OCI-LY1 (cell line): Measurements from ENCODE around the gene POU2F1.

ENCODE experiments used
- H2AFZ ChIP-seq: fragments of 200-600 bp; sonication (generic), shearing (Covaris generic); 2 replicates; pipeline ENCODE4 v1.6.0; 2014; ENCODE audit warnings: antibody characterized with exemption, mild to moderate bottlenecking, low read length
- H3F3A ChIP-seq: fragments of 200-600 bp; sonication (generic), shearing (Covaris generic); 2 replicates; pipeline ENCODE4 v1.6.0; 2014; ENCODE audit warnings: mild to moderate bottlenecking, antibody characterized with exemption, low read length, moderate library complexity; ENCODE audit not compliant: insufficient read depth
- H3K27ac ChIP-seq: fragments of 200-600 bp; sonication (generic); 2 replicates; pipeline ENCODE4 v1.5.1; 2014; ENCODE audit warnings: low read length, mixed run types, mild to moderate bottlenecking, low read depth; ENCODE audit not compliant: poor library complexity, severe bottlenecking
- H3K27me3 ChIP-seq: fragments of 200-600 bp; sonication (generic); 2 replicates; pipeline ENCODE4 v1.6.0; 2014; ENCODE audit warnings: antibody characterized with exemption, mild to moderate bottlenecking, low read length, moderate library complexity; ENCODE audit not compliant: insufficient read depth
- H3K36me3 ChIP-seq: fragments of 200-600 bp; sonication (generic); 2 replicates; pipeline ENCODE4 v1.6.1; 2014; ENCODE audit warnings: mild to moderate bottlenecking, antibody characterized with exemption, low read length, moderate library complexity, mixed read lengths; ENCODE audit not compliant: insufficient read depth
- H3K4me1 ChIP-seq: fragments of 200-600 bp; sonication (generic); 2 replicates; pipeline ENCODE4 v1.5.1; 2014; ENCODE audit warnings: mild to moderate bottlenecking, low read length, moderate library complexity; ENCODE audit not compliant: insufficient read depth, severe bottlenecking
- H3K4me2 ChIP-seq: fragments of 200-600 bp; sonication (generic), shearing (Covaris generic); 2 replicates; pipeline ENCODE4 v1.6.1; 2014; ENCODE audit warnings: low read length
- H3K4me3 ChIP-seq: fragments of 200-600 bp; sonication (generic); 2 replicates; pipeline ENCODE4 v1.5.1; 2014; ENCODE audit warnings: low read length, low read depth, mild to moderate bottlenecking, mixed read lengths; ENCODE audit not compliant: poor library complexity, severe bottlenecking
- H3K79me2 ChIP-seq: fragments of 200-600 bp; shearing (Covaris generic); 2 replicates; pipeline ENCODE4 v1.6.1; 2016; ENCODE audit warnings: mixed run types, low read length, mixed read lengths; ENCODE audit not compliant: insufficient read depth
- H3K9ac ChIP-seq: fragments of 200-600 bp; sonication (generic), shearing (Covaris generic); 2 replicates; pipeline ENCODE4 v1.6.1; 2014; ENCODE audit warnings: mild to moderate bottlenecking, low read length, mixed read lengths
- H3K9me2 ChIP-seq: fragments of 200-600 bp; sonication (generic), shearing (Covaris generic); 2 replicates; pipeline ENCODE4 v1.6.1; 2014; ENCODE audit warnings: low read depth, mild to moderate bottlenecking, low read length, mixed read lengths
- H3K9me3 ChIP-seq: fragments of 200-600 bp; shearing (Covaris generic); 2 replicates; pipeline ENCODE4 v1.6.1; 2014; ENCODE audit warnings: low read length, mixed read lengths
- H4K20me1 ChIP-seq: fragments of 200-600 bp; sonication (generic), shearing (Covaris generic); 2 replicates; pipeline ENCODE4 v1.6.0; 2016; ENCODE audit warnings: mild to moderate bottlenecking, low read length; ENCODE audit not compliant: insufficient read depth
- CTCF ChIP-seq: fragments of 200-600 bp; sonication (generic), shearing (Covaris generic); IDR thresholded peaks from 2 replicates; pipeline ENCODE4 v1.5.1; 2017; ENCODE audit warnings: mild to moderate bottlenecking, antibody characterized with exemption, low read length, moderate library complexity, mixed read lengths
- EZH2 ChIP-seq: fragments of 200-600 bp; sonication (generic), shearing (Covaris generic); IDR thresholded peaks from 2 replicates; pipeline ENCODE4 v1.8.0; 2017; ENCODE audit warnings: borderline replicate concordance, mixed run types, mild to moderate bottlenecking, antibody characterized with exemption, low read length, moderate library complexity, mixed read lengths

POU2F1 gene

GRCh38 chr1:167197692-167198091 lies 23.0 kb upstream of the POU2F1 start:
- no peak for TF ChIP-seq EZH2
- TF ChIP-seq CTCF = no peak
- Histone ChIP-seq H3K79me2 (no peaks in the 10 kb centered on the region), H3K27ac (no peak overlapping the region)

GRCh38 chr1:167198518-167199133 lies 22.1 kb upstream of the POU2F1 start:
- no peaks in the 10 kb centered on the region for H3K9me3 ChIP-seq
- TF ChIP-seq CTCF (no peak), EZH2 (no peak)
- H3K4me3 ChIP-seq = no peak overlapping the region
- no peaks in the 10 kb centered on the region for H3F3A ChIP-seq
- no peaks in the 10 kb centered on the region for H3K27me3 ChIP-seq
- no peak overlapping the region for H2AFZ ChIP-seq
- no peak overlapping the region for H3K27ac ChIP-seq
- H3K4me2 ChIP-seq = no peak overlapping the region
- no peaks in the 10 kb centered on the region for H3K79me2 ChIP-seq
- H3K9ac ChIP-seq = no peak overlapping the region
- H3K36me3 ChIP-seq = no peaks in the 10 kb centered on the region
- no peaks in the 10 kb centered on the region for H4K20me1 ChIP-seq
- H3K4me1 ChIP-seq = no peaks in the 10 kb centered on the region
- H3K9me2 ChIP-seq = no peaks in the 10 kb centered on the region

More at GRCh38 chr1:167197692-167198091, 23.0 kb upstream of the POU2F1 start:
- no peaks in the 10 kb centered on the region for H3K27me3 ChIP-seq
- no peak overlapping the region for H3K9ac ChIP-seq
- H3K36me3 ChIP-seq = no peaks in the 10 kb centered on the region
- no peaks in the 10 kb centered on the region for H3K4me1 ChIP-seq
- H3K4me2 ChIP-seq = no peak overlapping the region
- no peaks in the 10 kb centered on the region for H3F3A ChIP-seq
- no peaks in the 10 kb centered on the region for H3K9me3 ChIP-seq
- no peaks in the 10 kb centered on the region for H3K9me2 ChIP-seq
- no peaks in the 10 kb centered on the region for H4K20me1 ChIP-seq
- H3K4me3 ChIP-seq = no peak overlapping the region
- H2AFZ ChIP-seq = no peak overlapping the region

GRCh38 chr1:167199656-167200055 lies 21.0 kb upstream of the POU2F1 start:
- no peak overlapping the region for H3K9ac ChIP-seq
- no peaks in the 10 kb centered on the region for H3K36me3 ChIP-seq
- H3K4me2 ChIP-seq = no peak overlapping the region
- no peaks in the 10 kb centered on the region for H3F3A ChIP-seq
- H2AFZ ChIP-seq = no peak overlapping the region
- no peaks in the 10 kb centered on the region for H3K27me3 ChIP-seq
- H3K9me3 ChIP-seq = no peaks in the 10 kb centered on the region
- no peaks in the 10 kb centered on the region for H3K79me2 ChIP-seq
- no peaks in the 10 kb centered on the region for H4K20me1 ChIP-seq
- H3K9me2 ChIP-seq = no peaks in the 10 kb centered on the region
- TF ChIP-seq EZH2 (no peak), CTCF (no peak)
- H3K4me3 ChIP-seq = no peak overlapping the region
- no peaks in the 10 kb centered on the region for H3K4me1 ChIP-seq
- no peak overlapping the region for H3K27ac ChIP-seq
